ENCODE data around the gene QSOX1. TPM values are rescaled to one million over a fixed set of nuclear protein-coding genes. Genes with fewer than 3 reads are reported as not detected.

QSOX1 gene
- total and polyA plus RNA-seq, 8 donors = 145 to 482 (median 190) TPM

DNA sequence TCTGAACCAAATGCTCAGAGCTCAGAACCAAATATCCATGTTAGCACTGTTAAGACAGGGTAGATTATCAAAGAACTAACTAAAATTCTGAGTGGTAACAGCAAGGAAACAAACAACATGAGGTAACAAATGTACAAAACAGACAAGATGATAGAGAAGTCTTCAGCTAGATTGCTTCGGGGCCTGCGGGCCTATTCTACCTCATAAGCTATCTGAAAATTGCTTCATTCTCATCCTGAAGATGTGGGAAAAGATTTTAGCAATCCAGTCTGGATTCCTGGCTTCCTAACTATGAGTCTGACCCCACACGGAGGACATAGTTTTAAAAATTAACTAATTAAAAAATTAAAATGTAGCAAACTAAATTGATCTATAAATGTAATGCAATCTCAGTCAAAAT is 9.2 kb upstream of the QSOX1 start:
- ATAC-seq (no peak), DNase-seq (no peak)
- no peaks in the 10 kb centered on the region for H3K27me3 ChIP-seq
- H3K9me3 ChIP-seq = no peaks in the 10 kb centered on the region
- TF ChIP-seq, protein P1, sequence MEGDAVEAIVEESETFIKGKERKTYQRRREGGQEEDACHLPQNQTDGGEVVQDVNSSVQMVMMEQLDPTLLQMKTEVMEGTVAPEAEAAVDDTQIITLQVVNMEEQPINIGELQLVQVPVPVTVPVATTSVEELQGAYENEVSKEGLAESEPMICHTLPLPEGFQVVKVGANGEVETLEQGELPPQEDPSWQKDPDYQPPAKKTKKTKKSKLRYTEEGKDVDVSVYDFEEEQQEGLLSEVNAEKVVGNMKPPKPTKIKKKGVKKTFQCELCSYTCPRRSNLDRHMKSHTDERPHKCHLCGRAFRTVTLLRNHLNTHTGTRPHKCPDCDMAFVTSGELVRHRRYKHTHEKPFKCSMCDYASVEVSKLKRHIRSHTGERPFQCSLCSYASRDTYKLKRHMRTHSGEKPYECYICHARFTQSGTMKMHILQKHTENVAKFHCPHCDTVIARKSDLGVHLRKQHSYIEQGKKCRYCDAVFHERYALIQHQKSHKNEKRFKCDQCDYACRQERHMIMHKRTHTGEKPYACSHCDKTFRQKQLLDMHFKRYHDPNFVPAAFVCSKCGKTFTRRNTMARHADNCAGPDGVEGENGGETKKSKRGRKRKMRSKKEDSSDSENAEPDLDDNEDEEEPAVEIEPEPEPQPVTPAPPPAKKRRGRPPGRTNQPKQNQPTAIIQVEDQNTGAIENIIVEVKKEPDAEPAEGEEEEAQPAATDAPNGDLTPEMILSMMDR (IDR thresholded peaks at IDR 0.05) = no peak
- no peak overlapping the region for H3K4me3 ChIP-seq
- H3K36me3 ChIP-seq = no peaks in the 10 kb centered on the region
- no peak overlapping the region for H3K27ac ChIP-seq
- H3K4me1 ChIP-seq = peaks cover 0 to under 1% of the 10 kb centered on the region in 2 donors
- intact Hi-C loops (cut with DNase I) = no loop called here

DNA sequence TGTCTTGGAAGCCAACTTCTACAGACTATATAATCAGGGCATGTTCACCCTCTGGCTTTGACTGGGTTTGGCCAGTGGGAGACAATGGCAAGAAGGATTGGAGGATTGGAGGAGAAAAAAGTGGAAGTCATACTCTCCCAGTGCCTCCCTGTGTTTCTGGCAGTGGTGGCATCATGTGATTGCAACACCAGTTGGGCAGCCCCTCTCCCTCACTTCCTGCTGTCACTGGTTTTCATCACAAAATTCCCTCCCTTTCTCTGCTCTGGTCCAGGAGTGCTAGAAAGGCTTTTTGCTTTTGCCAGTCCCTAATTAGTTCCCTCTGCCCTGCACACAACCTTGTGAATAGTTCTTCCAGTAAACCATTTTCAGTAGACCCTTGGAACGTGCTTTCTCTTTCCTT is 3.7 kb upstream of the QSOX1 start:
- Histone ChIP-seq H3K4me3 (no peak overlapping the region), H3K4me1 (peaks cover 2 to 33% of the 10 kb centered on the region in 2 donors), H3K36me3 (no peaks in the 10 kb centered on the region), H3K27ac (peak overlapping the region in 1 of 2 donors; percentile 65), H3K27me3 (no peaks in the 10 kb centered on the region), H3K9me3 (no peaks in the 10 kb centered on the region)
- DNase-seq (no peak), ATAC-seq (no peak)
- TF ChIP-seq, protein P1 (IDR thresholded peaks at IDR 0.05) = no peak
- intact Hi-C loops (cut with DNase I) = loop anchor here in 1 of 2 donors (10.0 kb wide), 1 partner anchor 266 kb away; the partner anchor contains the start of gene TOR1AIP1

DNA sequence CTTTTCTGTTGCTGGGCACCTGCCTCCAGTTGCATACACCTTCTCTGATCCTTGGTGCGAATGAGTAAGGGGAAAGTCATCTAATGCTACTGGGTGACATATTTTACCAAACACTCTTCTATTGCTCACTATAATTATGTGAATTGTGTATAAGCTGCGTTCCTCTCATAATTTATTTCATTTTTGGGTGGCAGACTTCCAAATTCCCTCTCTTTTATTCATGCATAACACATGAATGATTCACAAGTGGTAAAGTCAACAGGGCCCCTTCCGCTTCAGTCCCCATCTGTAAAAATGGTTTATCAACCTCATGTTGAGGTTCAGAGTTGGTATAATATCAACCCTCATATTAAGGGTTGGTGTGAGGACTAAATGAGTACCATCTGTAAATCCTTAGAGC is 3.2 kb upstream of the QSOX1 start:
- ATAC-seq (no peak), DNase-seq (no peak)
- H3K27me3 ChIP-seq = no peaks in the 10 kb centered on the region
- peak overlapping the region in 1 of 2 donors; percentile 65 for H3K27ac ChIP-seq
- TF ChIP-seq, protein P1 (IDR thresholded peaks at IDR 0.05) = no peak
- H3K36me3 ChIP-seq = no peaks in the 10 kb centered on the region
- H3K4me3 ChIP-seq = no peak overlapping the region
- H3K9me3 ChIP-seq = no peaks in the 10 kb centered on the region
- intact Hi-C loops (cut with DNase I) = loop anchor here in 1 of 2 donors (10.0 kb wide), 1 partner anchor 267 kb away; the partner anchor contains the start of gene TOR1AIP1
- peaks cover 8 to 37% of the 10 kb centered on the region in 2 donors for H3K4me1 ChIP-seq

DNA sequence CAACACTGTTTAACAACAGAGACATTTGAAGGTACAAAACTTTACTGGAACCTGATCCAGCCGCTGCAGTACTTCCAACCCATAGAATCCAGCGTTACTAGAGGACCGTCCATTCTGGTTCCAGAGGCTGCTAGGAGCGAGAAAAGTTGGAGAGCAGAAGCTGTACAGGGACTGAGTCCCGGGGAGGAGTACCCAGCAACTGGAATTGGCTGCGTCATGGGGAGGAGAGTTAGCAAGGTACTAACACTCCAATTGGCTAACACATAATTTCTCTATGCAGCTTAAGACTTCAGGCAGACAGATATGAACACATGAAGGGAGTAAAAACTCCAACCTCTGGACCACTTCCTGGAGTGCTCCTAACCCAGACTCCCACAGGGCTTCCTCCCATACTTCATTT is 2.1 kb upstream of the QSOX1 start:
- Histone ChIP-seq H3K36me3 (no peaks in the 10 kb centered on the region), H3K27me3 (no peaks in the 10 kb centered on the region), H3K4me1 (peaks cover 11 to 47% of the 10 kb centered on the region in 2 donors), H3K9me3 (no peaks in the 10 kb centered on the region), H3K27ac (no peak overlapping the region), H3K4me3 (no peak overlapping the region)
- DNase-seq (no peak), ATAC-seq (no peak)
- intact Hi-C loops (cut with DNase I) = loop anchor here in 1 of 2 donors (10.0 kb wide), 1 partner anchor 268 kb away; the partner anchor contains the start of gene TOR1AIP1
- TF ChIP-seq, protein P1 (IDR thresholded peaks at IDR 0.05) = no peak

DNA sequence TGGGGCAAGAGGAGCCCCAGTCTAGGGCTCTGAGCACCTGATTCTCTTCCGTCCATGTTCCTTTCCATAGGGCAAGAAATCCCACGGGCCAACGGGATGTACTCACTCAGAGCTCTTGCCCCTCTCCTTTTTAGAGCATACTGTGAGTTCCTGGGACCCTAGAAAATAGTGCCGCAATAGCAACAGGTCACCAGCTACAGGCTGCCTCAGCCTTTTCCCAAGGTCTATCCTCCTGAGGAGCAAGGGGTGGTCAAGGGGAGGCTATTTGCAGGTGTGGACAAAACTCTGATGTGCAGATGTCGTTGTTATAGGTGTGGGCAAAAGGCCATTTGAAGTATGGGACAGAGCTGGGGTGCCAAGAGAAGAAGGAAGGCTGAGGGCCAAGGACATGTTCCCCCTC is 1.6 kb upstream of the QSOX1 start:
- intact Hi-C loops (cut with DNase I) = loop anchor here in 1 of 2 donors (10.0 kb wide), 1 partner anchor 268 kb away; the partner anchor contains the start of gene TOR1AIP1
- H3K27me3 ChIP-seq = no peaks in the 10 kb centered on the region

More for the DNA sequence above, 1.6 kb upstream of the QSOX1 start:
- ATAC-seq (no peak), DNase-seq (no peak)
- Histone ChIP-seq H3K4me1 (peaks cover 11 to 52% of the 10 kb centered on the region in 2 donors), H3K27ac (no peak overlapping the region), H3K4me3 (no peak overlapping the region), H3K9me3 (no peaks in the 10 kb centered on the region), H3K36me3 (no peaks in the 10 kb centered on the region)
- TF ChIP-seq, protein P1 (IDR thresholded peaks at IDR 0.05) = no peak

Data from left lung (tissue), 10 donors.